PFSK-1 (cell line): ENCODE results near the gene PKMYT1.

Experiments used
- POLR2AphosphoS5 ChIP-seq: IDR thresholded peaks from 2 replicates; pipeline ENCODE4 v1.6.1; 2012; ENCODE audit warnings: low read depth, mild to moderate bottlenecking, control low read depth, low read length, moderate library complexity
- TAF1 ChIP-seq: IDR thresholded peaks from 2 replicates; pipeline ENCODE4 v1.6.1; 2012; ENCODE audit warnings: low read length, control low read depth, borderline replicate concordance; ENCODE audit not compliant: insufficient read depth
- TF ChIP-seq, protein P1 (sequence below), 2 experiments: IDR thresholded peaks; 2 replicates each; pipeline versions ENCODE4 v1.6.1 to v1.8.0; 2011 to 2012; ENCODE audit warnings: low read depth in 2 of 2, low read length in 2 of 2, control low read depth in 1 of 2, inconsistent platforms in 1 of 2, mild to moderate bottlenecking in 1 of 2, moderate library complexity in 1 of 2; ENCODE audit not compliant: insufficient read depth in 1 of 2

DNA sequence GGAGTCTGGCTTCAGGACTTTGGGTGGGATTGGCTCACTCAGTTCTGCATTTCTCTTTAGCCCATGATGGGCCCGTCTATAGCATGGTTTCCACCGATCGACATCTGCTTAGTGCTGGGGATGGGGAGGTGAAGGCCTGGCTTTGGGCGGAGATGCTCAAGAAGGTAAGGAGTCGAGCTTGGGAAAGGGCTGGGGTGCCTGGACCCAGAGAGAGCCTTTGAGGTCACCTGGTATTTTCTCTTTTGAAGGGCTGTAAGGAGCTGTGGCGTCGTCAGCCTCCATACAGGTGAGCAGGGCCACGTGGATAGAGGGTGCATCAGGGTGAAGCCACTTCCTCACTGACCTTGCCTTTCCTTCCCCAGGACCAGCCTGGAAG lies 45.7 kb upstream of the PKMYT1 start:
- TF ChIP-seq POLR2AphosphoS5 = no peak
- TF ChIP-seq, protein P1, sequence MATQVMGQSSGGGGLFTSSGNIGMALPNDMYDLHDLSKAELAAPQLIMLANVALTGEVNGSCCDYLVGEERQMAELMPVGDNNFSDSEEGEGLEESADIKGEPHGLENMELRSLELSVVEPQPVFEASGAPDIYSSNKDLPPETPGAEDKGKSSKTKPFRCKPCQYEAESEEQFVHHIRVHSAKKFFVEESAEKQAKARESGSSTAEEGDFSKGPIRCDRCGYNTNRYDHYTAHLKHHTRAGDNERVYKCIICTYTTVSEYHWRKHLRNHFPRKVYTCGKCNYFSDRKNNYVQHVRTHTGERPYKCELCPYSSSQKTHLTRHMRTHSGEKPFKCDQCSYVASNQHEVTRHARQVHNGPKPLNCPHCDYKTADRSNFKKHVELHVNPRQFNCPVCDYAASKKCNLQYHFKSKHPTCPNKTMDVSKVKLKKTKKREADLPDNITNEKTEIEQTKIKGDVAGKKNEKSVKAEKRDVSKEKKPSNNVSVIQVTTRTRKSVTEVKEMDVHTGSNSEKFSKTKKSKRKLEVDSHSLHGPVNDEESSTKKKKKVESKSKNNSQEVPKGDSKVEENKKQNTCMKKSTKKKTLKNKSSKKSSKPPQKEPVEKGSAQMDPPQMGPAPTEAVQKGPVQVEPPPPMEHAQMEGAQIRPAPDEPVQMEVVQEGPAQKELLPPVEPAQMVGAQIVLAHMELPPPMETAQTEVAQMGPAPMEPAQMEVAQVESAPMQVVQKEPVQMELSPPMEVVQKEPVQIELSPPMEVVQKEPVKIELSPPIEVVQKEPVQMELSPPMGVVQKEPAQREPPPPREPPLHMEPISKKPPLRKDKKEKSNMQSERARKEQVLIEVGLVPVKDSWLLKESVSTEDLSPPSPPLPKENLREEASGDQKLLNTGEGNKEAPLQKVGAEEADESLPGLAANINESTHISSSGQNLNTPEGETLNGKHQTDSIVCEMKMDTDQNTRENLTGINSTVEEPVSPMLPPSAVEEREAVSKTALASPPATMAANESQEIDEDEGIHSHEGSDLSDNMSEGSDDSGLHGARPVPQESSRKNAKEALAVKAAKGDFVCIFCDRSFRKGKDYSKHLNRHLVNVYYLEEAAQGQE (IDR thresholded peaks at IDR 0.05; ENCODE audit: insufficient read depth in 1 of 2, low read depth in 2 of 2, low read length in 2 of 2) = no peak
- TF ChIP-seq TAF1 = no peak
